ENCODE measurements around the gene DSG2.

GRCh38 chr18:31565782-31566512, 68.0 kb downstream of the DSG2 start:
- TF ChIP-seq, protein P1, sequence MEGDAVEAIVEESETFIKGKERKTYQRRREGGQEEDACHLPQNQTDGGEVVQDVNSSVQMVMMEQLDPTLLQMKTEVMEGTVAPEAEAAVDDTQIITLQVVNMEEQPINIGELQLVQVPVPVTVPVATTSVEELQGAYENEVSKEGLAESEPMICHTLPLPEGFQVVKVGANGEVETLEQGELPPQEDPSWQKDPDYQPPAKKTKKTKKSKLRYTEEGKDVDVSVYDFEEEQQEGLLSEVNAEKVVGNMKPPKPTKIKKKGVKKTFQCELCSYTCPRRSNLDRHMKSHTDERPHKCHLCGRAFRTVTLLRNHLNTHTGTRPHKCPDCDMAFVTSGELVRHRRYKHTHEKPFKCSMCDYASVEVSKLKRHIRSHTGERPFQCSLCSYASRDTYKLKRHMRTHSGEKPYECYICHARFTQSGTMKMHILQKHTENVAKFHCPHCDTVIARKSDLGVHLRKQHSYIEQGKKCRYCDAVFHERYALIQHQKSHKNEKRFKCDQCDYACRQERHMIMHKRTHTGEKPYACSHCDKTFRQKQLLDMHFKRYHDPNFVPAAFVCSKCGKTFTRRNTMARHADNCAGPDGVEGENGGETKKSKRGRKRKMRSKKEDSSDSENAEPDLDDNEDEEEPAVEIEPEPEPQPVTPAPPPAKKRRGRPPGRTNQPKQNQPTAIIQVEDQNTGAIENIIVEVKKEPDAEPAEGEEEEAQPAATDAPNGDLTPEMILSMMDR (IDR thresholded peaks at IDR 0.05), result no peak
- TF ChIP-seq POLR2A (IDR thresholded peaks at IDR 0.05) (no peak), POLR2AphosphoS5 (IDR thresholded peaks at IDR 0.05) (no peak), EP300 (IDR thresholded peaks at IDR 0.05) (no peak)

Measured in sigmoid colon (tissue), 4 donors.